Rectal smooth muscle tissue (tissue), 1 donor: Measurements from ENCODE around the gene RAB11FIP4.

Experiments
- H3K27ac ChIP-seq: one replicate; pipeline ENCODE4 v1.7.0; 2013; ENCODE audit warnings: low read depth, low read length, inconsistent platforms
- H3K27me3 ChIP-seq: one replicate; pipeline ENCODE4 v1.7.0; 2013; ENCODE audit warnings: low read length; ENCODE audit not compliant: control insufficient read depth, insufficient read depth
- H3K36me3 ChIP-seq: one replicate; pipeline ENCODE4 v1.7.0; 2013; ENCODE audit warnings: low read length; ENCODE audit not compliant: control insufficient read depth, insufficient read depth
- H3K4me1 ChIP-seq: one replicate; pipeline ENCODE4 v1.7.0; 2013; ENCODE audit warnings: low read length; ENCODE audit not compliant: control insufficient read depth, insufficient read depth
- H3K4me3 ChIP-seq: one replicate; pipeline ENCODE4 v1.7.0; 2013; ENCODE audit warnings: low read length
- H3K9ac ChIP-seq: one replicate; pipeline ENCODE4 v1.7.0; 2013; ENCODE audit warnings: low read length

The RAB11FIP4 gene

GRCh38 chr17:31568539-31568938 is 177.1 kb downstream of the RAB11FIP4 start:
- no peak overlapping the region for H3K4me3 ChIP-seq
- no peaks in the 10 kb centered on the region for H3K36me3 ChIP-seq
- H3K9ac ChIP-seq: no peak overlapping the region
- peaks cover 57% of the 10 kb centered on the region for H3K4me1 ChIP-seq
- peak overlapping the region; percentile 56 for H3K27ac ChIP-seq
- no peaks in the 10 kb centered on the region for H3K27me3 ChIP-seq

GRCh38 chr17:31570231-31570630 is 178.8 kb downstream of the RAB11FIP4 start:
- H3K36me3 ChIP-seq: no peaks in the 10 kb centered on the region
- peaks cover 45% of the 10 kb centered on the region for H3K4me1 ChIP-seq
- no peaks in the 10 kb centered on the region for H3K27me3 ChIP-seq
- no peak overlapping the region for H3K9ac ChIP-seq
- no peak overlapping the region for H3K4me3 ChIP-seq
- H3K27ac ChIP-seq: peak overlapping the region; percentile 64

- H3K9ac ChIP-seq: no peak overlapping the region
- no peaks in the 10 kb centered on the region for H3K36me3 ChIP-seq
- H3K4me1 ChIP-seq: peaks cover 38% of the 10 kb centered on the region
- H3K4me3 ChIP-seq: peak overlapping the region; percentile 6
- H3K27me3 ChIP-seq: no peaks in the 10 kb centered on the region
- peak overlapping the region; percentile 81 for H3K27ac ChIP-seq
Observed at GRCh38 chr17:31570951-31571892, 179.7 kb downstream of the RAB11FIP4 start.

GRCh38 chr17:31572341-31572740 is 180.9 kb downstream of the RAB11FIP4 start:
- no peak overlapping the region for H3K9ac ChIP-seq
- peaks cover 28% of the 10 kb centered on the region for H3K4me1 ChIP-seq
- H3K27ac ChIP-seq: peak overlapping the region; percentile 81
- H3K27me3 ChIP-seq: no peaks in the 10 kb centered on the region
- no peaks in the 10 kb centered on the region for H3K36me3 ChIP-seq
- H3K4me3 ChIP-seq: no peak overlapping the region

GRCh38 chr17:31573047-31573446 is 181.6 kb downstream of the RAB11FIP4 start:
- H3K9ac ChIP-seq: no peak overlapping the region
- no peak overlapping the region for H3K27ac ChIP-seq
- H3K4me3 ChIP-seq: no peak overlapping the region
- no peaks in the 10 kb centered on the region for H3K27me3 ChIP-seq
- no peaks in the 10 kb centered on the region for H3K36me3 ChIP-seq
- peaks cover 24% of the 10 kb centered on the region for H3K4me1 ChIP-seq

- H3K4me3 ChIP-seq: no peak overlapping the region
- no peak overlapping the region for H3K27ac ChIP-seq
- H3K27me3 ChIP-seq: no peaks in the 10 kb centered on the region
- peaks cover 24% of the 10 kb centered on the region for H3K4me1 ChIP-seq
- no peaks in the 10 kb centered on the region for H3K36me3 ChIP-seq
- H3K9ac ChIP-seq: no peak overlapping the region
Observed at GRCh38 chr17:31573861-31574260, 182.4 kb downstream of the RAB11FIP4 start.

GRCh38 chr17:31574458-31574857 is 183.0 kb downstream of the RAB11FIP4 start:
- H3K4me1 ChIP-seq: peaks cover 24% of the 10 kb centered on the region

GRCh38 chr17:31575043-31575442 is 183.6 kb downstream of the RAB11FIP4 start:
- H3K27me3 ChIP-seq: no peaks in the 10 kb centered on the region
- H3K36me3 ChIP-seq: no peaks in the 10 kb centered on the region
- no peak overlapping the region for H3K4me3 ChIP-seq
- no peak overlapping the region for H3K27ac ChIP-seq
- no peak overlapping the region for H3K9ac ChIP-seq
- peaks cover 22% of the 10 kb centered on the region for H3K4me1 ChIP-seq

More at GRCh38 chr17:31574458-31574857, 183.0 kb downstream of the RAB11FIP4 start:
- Histone ChIP-seq H3K27ac (no peak overlapping the region), H3K27me3 (no peaks in the 10 kb centered on the region), H3K4me3 (no peak overlapping the region), H3K9ac (no peak overlapping the region), H3K36me3 (no peaks in the 10 kb centered on the region)

- H3K4me1 ChIP-seq: peaks cover 19% of the 10 kb centered on the region
- H3K27me3 ChIP-seq: no peaks in the 10 kb centered on the region
- no peaks in the 10 kb centered on the region for H3K36me3 ChIP-seq
- H3K4me3 ChIP-seq: no peak overlapping the region
- H3K9ac ChIP-seq: no peak overlapping the region
- H3K27ac ChIP-seq: no peak overlapping the region
Observed at GRCh38 chr17:31579265-31579664, 187.8 kb downstream of the RAB11FIP4 start.

GRCh38 chr17:31580316-31580705 is 188.8 kb downstream of the RAB11FIP4 start:
- H3K9ac ChIP-seq: no peak overlapping the region
- no peak overlapping the region for H3K4me3 ChIP-seq
- H3K4me1 ChIP-seq: peaks cover 19% of the 10 kb centered on the region
- no peaks in the 10 kb centered on the region for H3K27me3 ChIP-seq
- H3K36me3 ChIP-seq: no peaks in the 10 kb centered on the region
- peak overlapping the region; percentile 73 for H3K27ac ChIP-seq

- Histone ChIP-seq H3K4me1 (peaks cover 19% of the 10 kb centered on the region), H3K36me3 (no peaks in the 10 kb centered on the region), H3K27ac (peak overlapping the region; percentile 73), H3K27me3 (no peaks in the 10 kb centered on the region), H3K9ac (no peak overlapping the region), H3K4me3 (peak overlapping the region; percentile 14)
Observed at GRCh38 chr17:31580706-31581490, 189.4 kb downstream of the RAB11FIP4 start.

GRCh38 chr17:31581491-31581890 is 190.0 kb downstream of the RAB11FIP4 start:
- no peak overlapping the region for H3K9ac ChIP-seq

More at GRCh38 chr17:31581491-31581890, 190.0 kb downstream of the RAB11FIP4 start:
- peak overlapping the region; percentile 73 for H3K27ac ChIP-seq
- H3K36me3 ChIP-seq: no peaks in the 10 kb centered on the region
- peak overlapping the region; percentile 14 for H3K4me3 ChIP-seq
- peaks cover 19% of the 10 kb centered on the region for H3K4me1 ChIP-seq
- H3K27me3 ChIP-seq: no peaks in the 10 kb centered on the region
